Left ventricle myocardium inferior (tissue), 1 donor: ENCODE data around the gene PLXDC2. TPM values are rescaled to one million over a fixed set of nuclear protein-coding genes. Genes with fewer than 3 reads are reported as not detected.
"Not testable (repeated sequence)": the region's sequence is repeated elsewhere in the genome, so short reads cannot be mapped to it uniquely, and the experiment has no call there.

Experiments
- DNase-seq: peaks from one replicate; pipeline ENCODE4 v3.0.0-alpha.2; 2020
- H3K27ac ChIP-seq: fragments of 200-600 bp; replicated peaks from 2 replicates; pipeline ENCODE4 v1.8.0; 2021
- H3K27me3 ChIP-seq: fragments of 200-600 bp; 2 replicates; pipeline ENCODE4 v1.8.0; 2021; ENCODE audit warnings: low read depth
- H3K36me3 ChIP-seq: fragments of 200-600 bp; 2 replicates; pipeline ENCODE4 v1.8.0; 2021
- H3K4me1 ChIP-seq: fragments of 200-600 bp; 2 replicates; pipeline ENCODE4 v1.8.0; 2021
- H3K4me3 ChIP-seq: fragments of 200-600 bp; 2 replicates; pipeline ENCODE4 v1.8.0; 2021; ENCODE audit warnings: mild to moderate bottlenecking, moderate library complexity
- H3K9me3 ChIP-seq: fragments of 200-600 bp; replicated peaks from 2 replicates; pipeline ENCODE4 v1.8.0; 2021
- CTCF ChIP-seq: fragments of 200-600 bp; IDR thresholded peaks from 2 replicates; pipeline ENCODE4 v1.8.0; 2021; ENCODE audit warnings: antibody characterized with exemption, mild to moderate bottlenecking, borderline replicate concordance
- intact Hi-C: fragments of 100-400 bp; cut with micrococcal nuclease; formaldehyde crosslinking; loops from one replicate; pipeline ENCODE4 v1.11.0; 2022
- total RNA-seq: library from RNA; stranded (reverse); fragmentation: NEBNext Ultra II Directional; extraction: Animal tissue kit (Norgen Biotek cat#: 25700); gene quantifications from one replicate; pipeline ENCODE4 v1.2.1, GENCODE V29; 2021
- donor health status: DM: no; HTN: yes; CAD: no; lungs with severe emphysema.

The PLXDC2 gene
- total RNA-seq, 1 donor from 2014 or later, result 16.6 TPM

DNA sequence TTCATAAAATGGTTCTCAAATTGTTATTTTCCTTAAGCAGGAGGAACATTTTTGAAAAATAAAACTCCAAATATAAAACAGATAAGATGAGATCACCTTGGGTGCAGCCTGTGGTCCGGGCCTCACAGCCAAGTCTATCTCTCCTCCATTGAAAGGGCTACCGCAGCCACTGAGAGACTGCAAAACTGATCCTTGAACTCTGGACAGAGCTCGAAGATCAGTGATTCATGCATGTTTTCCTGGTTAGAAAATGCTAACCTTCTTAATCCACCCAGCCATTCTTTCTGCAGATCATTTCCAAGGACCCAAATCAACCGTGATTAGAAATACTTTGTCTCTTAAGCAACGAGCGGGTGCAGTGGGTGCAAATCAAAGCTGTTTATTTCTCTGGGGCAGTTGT is 378.8 kb downstream of the PLXDC2 start:
- H3K27me3 ChIP-seq, result no peaks in the 10 kb centered on the region
- no peaks in the 10 kb centered on the region for H3K9me3 ChIP-seq
- no peaks in the 10 kb centered on the region for H3K4me1 ChIP-seq
- intact Hi-C loops, result no loop called here
- no peak overlapping the region for H3K27ac ChIP-seq
- DNase-seq, result no peak
- no peak overlapping the region for H3K4me3 ChIP-seq
- H3K36me3 ChIP-seq, result no peaks in the 10 kb centered on the region
- no peak for TF ChIP-seq CTCF

DNA sequence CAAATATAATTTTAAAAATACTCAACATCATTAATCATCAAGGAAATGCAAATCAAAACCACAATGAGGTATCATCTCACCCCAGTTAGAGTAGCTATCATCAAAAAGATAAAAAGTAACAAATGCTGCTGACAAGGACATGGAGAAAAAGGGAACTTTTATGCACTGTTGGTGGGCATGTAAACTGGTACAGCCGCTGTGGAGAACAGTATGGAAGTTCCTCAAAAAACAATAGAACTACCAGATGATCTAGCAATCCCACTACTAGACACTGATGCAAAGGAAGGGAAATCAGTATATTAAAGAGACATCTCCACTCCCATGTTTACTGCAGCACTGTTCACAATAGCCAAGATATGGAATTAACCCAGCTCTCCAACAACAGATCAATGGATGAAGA is 384.5 kb downstream of the PLXDC2 start:
- TF ChIP-seq CTCF, result no peak
- H3K4me1 ChIP-seq, result no peaks in the 10 kb centered on the region
- no peaks in the 10 kb centered on the region for H3K27me3 ChIP-seq
- H3K4me3 ChIP-seq, result no peak overlapping the region
- no peaks in the 10 kb centered on the region for H3K36me3 ChIP-seq
- no peak for DNase-seq
- intact Hi-C loops, result no loop called here
- no peak overlapping the region for H3K27ac ChIP-seq
- H3K9me3 ChIP-seq, result no peaks in the 10 kb centered on the region

DNA sequence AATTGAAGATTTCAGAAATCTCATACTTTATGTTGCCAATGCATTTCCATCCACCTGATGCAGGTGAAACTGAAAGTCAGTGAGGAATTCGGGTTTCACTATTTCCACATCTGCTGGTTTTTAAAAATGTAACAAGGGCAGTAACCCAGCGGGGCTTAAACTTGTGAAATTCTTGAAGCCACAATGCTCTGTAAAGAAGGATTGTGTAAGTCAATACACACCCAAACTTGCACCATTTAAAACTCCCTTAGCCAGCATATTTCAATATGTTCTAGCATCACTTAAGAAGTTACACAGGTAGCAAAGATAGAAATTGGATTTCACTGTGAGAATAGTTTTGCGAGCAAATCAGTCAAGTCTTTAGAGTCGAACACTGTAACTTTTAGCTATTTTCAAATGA is 386.1 kb downstream of the PLXDC2 start:
- Histone ChIP-seq H3K27ac (no peak overlapping the region), H3K36me3 (no peaks in the 10 kb centered on the region), H3K9me3 (no peaks in the 10 kb centered on the region), H3K4me1 (no peaks in the 10 kb centered on the region), H3K27me3 (no peaks in the 10 kb centered on the region), H3K4me3 (no peak overlapping the region)
- DNase-seq, result no peak
- intact Hi-C loops, result no loop called here
- no peak for TF ChIP-seq CTCF

DNA sequence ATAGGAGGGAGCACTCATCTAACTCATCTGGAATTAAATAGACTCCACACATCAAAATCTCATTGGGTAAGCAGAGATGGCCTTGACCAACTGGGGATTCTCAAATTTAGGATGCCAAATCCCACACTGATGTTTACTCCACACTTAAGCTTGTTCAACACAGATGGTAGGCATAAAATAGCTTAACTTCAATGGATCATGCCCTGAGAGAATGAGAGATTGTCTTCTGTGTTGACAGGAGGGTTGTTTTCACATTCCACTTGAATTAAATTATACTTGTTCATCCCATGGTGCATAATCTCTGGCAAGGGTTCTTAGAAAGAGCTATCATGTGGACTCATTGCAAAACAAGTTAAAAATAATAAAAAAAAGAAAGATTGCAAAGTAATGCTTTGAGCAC is 391.4 kb downstream of the PLXDC2 start:
- intact Hi-C loops, result no loop called here
- no peaks in the 10 kb centered on the region for H3K4me1 ChIP-seq
- no peak for DNase-seq
- H3K27ac ChIP-seq, result no peak overlapping the region
- H3K4me3 ChIP-seq, result no peak overlapping the region
- TF ChIP-seq CTCF, result no peak
- no peaks in the 10 kb centered on the region for H3K27me3 ChIP-seq
- no peaks in the 10 kb centered on the region for H3K36me3 ChIP-seq
- H3K9me3 ChIP-seq, result no peaks in the 10 kb centered on the region

DNA sequence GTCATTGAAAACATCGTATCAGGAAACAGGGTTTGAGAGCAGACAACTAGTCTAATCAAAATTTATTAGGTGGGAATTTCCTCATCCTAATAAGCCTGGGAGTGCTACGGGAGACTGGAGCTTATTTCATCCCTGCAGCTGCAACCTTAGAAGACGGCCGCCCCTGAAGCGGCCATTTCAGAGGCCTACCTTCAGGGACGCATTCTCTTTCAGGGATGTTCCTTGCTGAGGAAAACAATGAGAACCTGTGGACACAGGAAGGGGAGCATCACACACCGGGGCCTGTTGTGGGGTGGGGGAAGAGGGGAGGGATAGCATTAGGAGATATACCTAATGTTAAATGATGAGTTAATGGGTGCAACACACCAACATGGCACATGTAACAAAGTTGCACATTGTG is 392.9 kb downstream of the PLXDC2 start:
- H3K4me3 ChIP-seq, DNase-seq, H3K4me1 ChIP-seq, H3K36me3 ChIP-seq, intact Hi-C loops, H3K9me3 ChIP-seq, H3K27me3 ChIP-seq, H3K27ac ChIP-seq: not testable (repeated sequence)

DNA sequence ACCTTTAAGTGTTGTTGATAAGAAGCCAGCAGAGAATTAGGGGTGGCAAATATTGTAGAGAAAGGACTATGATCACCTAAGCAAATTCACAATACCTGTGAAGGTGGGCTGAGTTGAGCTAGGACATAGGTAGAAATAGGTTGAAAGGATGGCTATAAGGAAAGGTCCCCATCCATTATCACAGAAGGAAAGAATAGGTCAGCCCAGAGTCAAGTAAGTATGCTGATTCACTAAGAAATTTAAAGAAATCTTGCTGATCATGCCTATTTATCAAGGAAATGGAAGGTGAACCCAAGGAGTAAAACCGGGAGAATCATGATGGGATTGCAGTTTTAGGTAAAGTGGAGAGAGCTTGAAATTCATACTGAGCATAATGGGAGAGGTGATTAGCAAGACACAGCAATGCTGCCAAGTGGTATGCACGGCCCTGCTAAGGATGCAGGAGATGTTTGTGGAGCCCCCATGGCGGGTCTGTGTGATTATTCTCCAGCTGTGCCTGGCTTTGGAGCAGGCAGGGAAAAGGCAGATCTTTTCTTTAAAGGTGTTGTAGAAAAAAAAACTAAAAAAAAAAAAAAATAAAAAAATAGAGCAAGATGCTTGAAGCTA is 399.4 kb downstream of the PLXDC2 start:
- Histone ChIP-seq H3K9me3 (no peaks in the 10 kb centered on the region), H3K27me3 (no peaks in the 10 kb centered on the region), H3K36me3 (peaks cover 16% of the 10 kb centered on the region), H3K4me1 (no peaks in the 10 kb centered on the region), H3K27ac (no peak overlapping the region), H3K4me3 (no peak overlapping the region)
- no peak for TF ChIP-seq CTCF
- intact Hi-C loops, result no loop called here
- no peak for DNase-seq
